K562 (cell line): Measurements from ENCODE around the gene DIP2C. TPM values are rescaled to one million over a fixed set of nuclear protein-coding genes. Genes with fewer than 3 reads are reported as not detected.

Experiments
- ATAC-seq: fragments of 200-7000 bp; cut with Tn5 transposase; 3 replicates; pipeline ENCODE4 v1.9.1; 2020; ENCODE audit warnings: moderate library complexity
- BruUV-seq: library from RNA; stranded (reverse); fragments of 400-500 nt; replicated peaks from 2 replicates; lab custom pipeline; 2021; lab: Mats Ljungman, UMichigan
- CTCF ChIA-PET: fragments of 300-600 bp; formaldehyde crosslinking; extraction: SDS; loops from one replicate; lab custom pipeline; 2021; ENCODE audit warnings: low intra/inter-chr PET ratio; lab: Yijun Ruan, JAX
- POLR2A ChIA-PET: fragments of 300-600, 350-650 bp; sonication (Branson Sonifier 250); formaldehyde crosslinking; extraction: SDS; loops from one replicate; lab custom pipeline; 2021; ENCODE audit warnings: antibody characterized with exemption, inconsistent platforms; lab: Yijun Ruan, JAX
- DNase-seq, 4 experiments: peaks; one replicate each; pipeline versions ENCODE4 v3.0.0 to v3.0.0-alpha.2; 2011 to 2018; ENCODE audit warnings: low spot score in 3 of 4, mixed read lengths in 3 of 4; ENCODE audit errors: extremely low read depth in 1 of 4
- FAIRE-seq: peaks from 2 replicates; lab custom pipeline; 2011; peaks lifted over from hg19 to GRCh38; lab: Jason Lieb, UNC
- H2AFZ ChIP-seq: 2 replicates; pipeline ENCODE4 v1.6.0; 2011; ENCODE audit warnings: low read depth, low read length, control low read depth, inconsistent platforms
- H3K27ac ChIP-seq: fragments of 200-600 bp; 3 replicates; pipeline ENCODE4 v1.8.0; 2011; ENCODE audit warnings: low read depth, mild to moderate bottlenecking, control low read depth, inconsistent platforms, low read length, moderate library complexity, mixed read lengths; ENCODE audit errors: extremely low read depth
- H3K27me3 ChIP-seq, 2 experiments: fragments of 300-600 bp in 1 of 2; 2 replicates in 1 of 2; 3 replicates in 1 of 2; pipeline versions ENCODE4 v1.6.0 to v1.8.0; 2011; ENCODE audit warnings: inconsistent platforms in 2 of 2, low read length in 2 of 2, mild to moderate bottlenecking in 1 of 2, mixed read lengths in 1 of 2, moderate library complexity in 1 of 2; ENCODE audit not compliant: control insufficient read depth in 2 of 2, insufficient read depth in 2 of 2
- H3K36me3 ChIP-seq: fragments of 300-600 bp; 3 replicates; pipeline ENCODE4 v1.8.0; 2011; ENCODE audit warnings: mild to moderate bottlenecking, low read length, inconsistent platforms; ENCODE audit not compliant: control insufficient read depth, insufficient read depth
- H3K4me1 ChIP-seq, 2 experiments: fragments of 200-600 bp in 1 of 2; replicated peaks in 1 of 2; 2 replicates in 1 of 2; 3 replicates in 1 of 2; pipeline versions ENCODE4 v1.5.1 to v1.8.0; 2011; ENCODE audit warnings: inconsistent platforms in 2 of 2, low read length in 2 of 2, mild to moderate bottlenecking in 1 of 2, mixed read lengths in 1 of 2, moderate library complexity in 1 of 2; ENCODE audit not compliant: control insufficient read depth in 2 of 2, insufficient read depth in 2 of 2
- H3K4me2 ChIP-seq: 2 replicates; pipeline ENCODE4 v1.6.1; 2011; ENCODE audit warnings: low read length, control low read depth, inconsistent platforms, mixed read lengths; ENCODE audit not compliant: insufficient read depth
- H3K4me3 ChIP-seq: fragments of 200-600 bp; sonication (generic), shearing (Covaris generic); 2 replicates; pipeline ENCODE4 v1.5.1; 2016; ENCODE audit warnings: control low read depth, inconsistent platforms
- H3K79me2 ChIP-seq: fragments of 200-600 bp; 3 replicates; pipeline ENCODE4 v1.8.0; 2011; ENCODE audit warnings: low read length, inconsistent platforms; ENCODE audit not compliant: control insufficient read depth, insufficient read depth
- H3K9ac ChIP-seq, 2 experiments: 2 replicates each; pipeline versions ENCODE4 v1.6.0 to v1.6.1; 2011; ENCODE audit warnings: low read depth in 2 of 2, low read length in 2 of 2, control low read depth in 1 of 2, inconsistent platforms in 1 of 2, mild to moderate bottlenecking in 1 of 2, mixed read lengths in 1 of 2; ENCODE audit not compliant: insufficient read depth in 1 of 2
- H3K9me1 ChIP-seq: one replicate; pipeline ENCODE4 v1.6.0; 2011; ENCODE audit warnings: inconsistent platforms, mild to moderate bottlenecking, low read length, moderate library complexity; ENCODE audit not compliant: control insufficient read depth, insufficient read depth
- H3K9me3 ChIP-seq: replicated peaks from 2 replicates; pipeline ENCODE4 v1.5.1; 2011; ENCODE audit warnings: low read depth, low read length, inconsistent platforms; ENCODE audit not compliant: control insufficient read depth, insufficient read depth
- H4K20me1 ChIP-seq: replicated peaks from 2 replicates; pipeline ENCODE4 v1.6.1; 2011; ENCODE audit warnings: low read length, inconsistent platforms, mixed read lengths; ENCODE audit not compliant: control insufficient read depth, insufficient read depth
- CREB5 ChIP-seq: fragments of 250-450 bp; sonication (Bioruptor Pico); IDR thresholded peaks from 2 replicates; pipeline ENCODE4 v1.5.0; 2020; ENCODE audit warnings: mild to moderate bottlenecking
- ERF ChIP-seq: fragments of 450-650 bp; formaldehyde crosslinking; IDR thresholded peaks from 2 replicates; pipeline ENCODE4 v1.4.0; 2020; ENCODE audit warnings: mild to moderate bottlenecking, mixed read lengths
- HMGXB4 ChIP-seq: sonication (generic); formaldehyde crosslinking; IDR thresholded peaks from 2 replicates; pipeline ENCODE4 v1.8.1; 2023; ENCODE audit warnings: mild to moderate bottlenecking, missing genetic modification reagents
- HOMEZ ChIP-seq: fragments of 250-450 bp; sonication (Bioruptor Pico); IDR thresholded peaks from 2 replicates; pipeline ENCODE4 v1.4.0; 2020; ENCODE audit warnings: mild to moderate bottlenecking, moderate library complexity
- LEF1 ChIP-seq: fragments of 450-650 bp; IDR thresholded peaks from 2 replicates; pipeline ENCODE4 v1.6.1; 2016; ENCODE audit warnings: mild to moderate bottlenecking
- MYNN ChIP-seq, 2 experiments: sonication (generic); formaldehyde crosslinking in 1 of 2; IDR thresholded peaks; 2 replicates each; pipeline versions ENCODE4 v1.5.0 to v1.6.1; 2016 to 2020; ENCODE audit warnings: antibody characterized with exemption in 1 of 2, missing genetic modification reagents in 1 of 2
- NCOA1 ChIP-seq: fragments of 450-650 bp; IDR thresholded peaks from 2 replicates; pipeline ENCODE4 v1.6.1; 2016; ENCODE audit warnings: low read depth
- RBM34 ChIP-seq: fragments of 200-400 bp; formaldehyde crosslinking; IDR thresholded peaks from 2 replicates; pipeline ENCODE4 v1.6.1; 2018; ENCODE audit warnings: low read length, borderline replicate concordance; ENCODE audit not compliant: insufficient read depth
- SOX6 ChIP-seq: fragments of 450-650 bp; IDR thresholded peaks from 2 replicates; pipeline ENCODE4 v1.6.1; 2014; ENCODE audit warnings: mild to moderate bottlenecking
- ZKSCAN1 ChIP-seq: fragments of 150-350 bp; IDR thresholded peaks from 2 replicates; pipeline ENCODE4 v1.6.1; 2016; ENCODE audit warnings: low read depth, low read length
- ZNF445 ChIP-seq: fragments of 250-450 bp; sonication (Bioruptor Pico); IDR thresholded peaks from 2 replicates; pipeline ENCODE4 v1.4.0; 2020; ENCODE audit warnings: low read depth, mild to moderate bottlenecking, moderate library complexity
- ZNF778 ChIP-seq: fragments of 450-650 bp; formaldehyde crosslinking; IDR thresholded peaks from 2 replicates; pipeline ENCODE4 v1.4.0; 2020; ENCODE audit warnings: mild to moderate bottlenecking, moderate library complexity
- ZSCAN32 ChIP-seq: fragments of 450-650 bp; formaldehyde crosslinking; IDR thresholded peaks from 2 replicates; pipeline ENCODE4 v1.4.0; 2020; ENCODE audit warnings: mild to moderate bottlenecking, moderate library complexity
- WGBS: fragments of 100-300 bp; shearing (Covaris generic); methylation state at CpG from one replicate; pipeline ENCODE4 v1.1.6; 2016; ENCODE audit warnings: low coverage, mixed read lengths; ENCODE audit not compliant: insufficient coverage; ENCODE audit errors: missing lambda C conversion rate; 5-methylcytosine and 5-hydroxymethylcytosine counted together
- in situ Hi-C: fragments of 300-500 bp; cut with MboI; formaldehyde crosslinking; loops from 4 replicates; pipeline ENCODE4 v1.15.0; 2018; ENCODE audit warnings: inconsistent platforms, mixed read lengths
- intact Hi-C: fragments of 100-400 bp; cut with micrococcal nuclease; formaldehyde crosslinking; loops from 2 replicates; pipeline ENCODE4 v1.14.2; 2022
- polyA plus RNA-seq, 8 experiments: library from polyadenylated mRNA; depleted of rRNA in 4 of 8; stranded (reverse) in 5 of 8; unstranded in 3 of 8; fragments of >200 nt; fragmentation: Nextera tagmentation in 2 of 8; fragmentation: Illumina TruSeq in 1 of 8; extraction: Ambion mirVana in 2 of 8; extraction: Trizol in 1 of 8; gene quantifications; 2 replicates each; pipeline versions ENCODE4 v1.2.1 to v1.2.3, GENCODE V29; 2011 to 2014; ENCODE audit warnings: inconsistent platforms in 1 of 8, missing spikeins in 1 of 8
- total RNA-seq, 7 experiments: library from RNA; depleted of rRNA in 6 of 7; stranded (reverse); fragments of >200 nt in 6 of 7; fragmentation: Illumina TruSeq in 2 of 7; extraction: Trizol in 2 of 7; gene quantifications; 2 replicates each; pipeline versions ENCODE4 v1.2.1 to v1.2.3, GENCODE V29; 2011 to 2021; ENCODE audit warnings: low replicate concordance in 1 of 7
- TF ChIP-seq, protein P1 (sequence below): fragments of 450-650 bp; IDR thresholded peaks from 2 replicates; pipeline ENCODE4 v1.6.1; 2016; ENCODE audit warnings: mild to moderate bottlenecking

The DIP2C gene
- total and polyA plus RNA-seq, 9 of the 15 experiments (the other 6 are each of a cell fraction or from before 2014, with no cell fraction given) = 0.01 TPM; not detected in 8

DNA sequence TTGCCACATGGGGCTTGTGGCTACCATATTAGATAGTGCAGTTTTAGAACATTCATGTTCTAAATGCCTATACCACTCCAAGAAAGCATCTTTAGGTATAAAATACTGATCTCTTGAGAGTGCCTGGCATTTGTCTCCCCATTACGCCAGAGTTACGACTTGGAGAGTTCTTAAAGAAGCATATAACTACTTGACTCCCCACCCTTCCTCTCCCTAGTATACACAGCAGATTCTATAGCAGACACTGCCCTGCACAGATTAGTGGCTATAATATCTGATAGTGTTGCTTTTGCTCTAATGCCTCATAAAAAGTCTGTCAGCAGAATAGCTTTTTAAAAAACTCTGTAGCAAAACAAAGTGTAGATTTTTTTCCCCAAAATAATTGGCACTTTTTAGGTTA, 463.4 kb downstream of the DIP2C start (continued):
- no peak for TF ChIP-seq CREB5
- TF ChIP-seq, protein P1, sequence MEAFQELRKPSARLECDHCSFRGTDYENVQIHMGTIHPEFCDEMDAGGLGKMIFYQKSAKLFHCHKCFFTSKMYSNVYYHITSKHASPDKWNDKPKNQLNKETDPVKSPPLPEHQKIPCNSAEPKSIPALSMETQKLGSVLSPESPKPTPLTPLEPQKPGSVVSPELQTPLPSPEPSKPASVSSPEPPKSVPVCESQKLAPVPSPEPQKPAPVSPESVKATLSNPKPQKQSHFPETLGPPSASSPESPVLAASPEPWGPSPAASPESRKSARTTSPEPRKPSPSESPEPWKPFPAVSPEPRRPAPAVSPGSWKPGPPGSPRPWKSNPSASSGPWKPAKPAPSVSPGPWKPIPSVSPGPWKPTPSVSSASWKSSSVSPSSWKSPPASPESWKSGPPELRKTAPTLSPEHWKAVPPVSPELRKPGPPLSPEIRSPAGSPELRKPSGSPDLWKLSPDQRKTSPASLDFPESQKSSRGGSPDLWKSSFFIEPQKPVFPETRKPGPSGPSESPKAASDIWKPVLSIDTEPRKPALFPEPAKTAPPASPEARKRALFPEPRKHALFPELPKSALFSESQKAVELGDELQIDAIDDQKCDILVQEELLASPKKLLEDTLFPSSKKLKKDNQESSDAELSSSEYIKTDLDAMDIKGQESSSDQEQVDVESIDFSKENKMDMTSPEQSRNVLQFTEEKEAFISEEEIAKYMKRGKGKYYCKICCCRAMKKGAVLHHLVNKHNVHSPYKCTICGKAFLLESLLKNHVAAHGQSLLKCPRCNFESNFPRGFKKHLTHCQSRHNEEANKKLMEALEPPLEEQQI = no peak
- no peak for TF ChIP-seq MYNN (IDR thresholded peaks at IDR 0.05)
- no peak for TF ChIP-seq MYNN (CRISPR knock-in tag; IDR thresholded peaks at IDR 0.05)
- TF ChIP-seq ZNF445 (CRISPR knock-in tag) = no peak

GRCh38 chr10:224571-224970, 464.9 kb downstream of the DIP2C start:
- no peak overlapping the region for H2AFZ ChIP-seq
- no peaks in the 10 kb centered on the region for H3K79me2 ChIP-seq
- H4K20me1 ChIP-seq = no peaks in the 10 kb centered on the region
- CTCF ChIA-PET = no interaction called here
- H3K9me3 ChIP-seq = no peaks in the 10 kb centered on the region
- no peaks in the 10 kb centered on the region for H3K27me3 ChIP-seq
- H3K36me3 ChIP-seq = no peaks in the 10 kb centered on the region
- in situ Hi-C loops (no loop called here), intact Hi-C loops (no loop called here)
- WGBS = 18% methylated on average over 3 of the region's 3 CpGs
- no TSS peak for BruUV-seq
- no peak overlapping the region for H3K4me3 ChIP-seq
- H3K27ac ChIP-seq = no peak overlapping the region
- H3K4me1 ChIP-seq = no peaks in the 10 kb centered on the region
- H3K9me1 ChIP-seq = no peaks in the 10 kb centered on the region
- H3K9ac ChIP-seq = no peak overlapping the region
- FAIRE-seq = no peak
- ATAC-seq = no peak
- no peak overlapping the region for H3K4me2 ChIP-seq
- POLR2A ChIA-PET = no interaction called here
- DNase-seq = no peak
- TF ChIP-seq SOX6 (no peak), ZNF778 (CRISPR knock-in tag) (no peak), ZKSCAN1 (no peak), RBM34 (no peak), HOMEZ (CRISPR knock-in tag) (no peak), ERF (CRISPR knock-in tag) (no peak), HMGXB4 (CRISPR knock-in tag) (no peak), ZSCAN32 (CRISPR knock-in tag) (no peak), NCOA1 (no peak), LEF1 (no peak)
